ENCODE data around the gene S1PR3.
A peak's percentile ranks its signal among the peaks of the same experiment; 100 is the strongest.

Gene S1PR3

GRCh38 chr9:89000371-89000781, 9.1 kb downstream of the S1PR3 start:
- TF ChIP-seq CTCF (IDR thresholded peaks at IDR 0.05; ENCODE audit: low read depth, low read length): no peak
- peak in 1 of 2 donors; percentile 16 for DNase-seq (ENCODE audit: low read depth in 2 of 2)
- H3K4me3 ChIP-seq (replicated peaks in 1 of 2; ENCODE audit: low read depth in 2 of 2, low read length in 2 of 2): no peak overlapping the region

GRCh38 chr9:89000973-89001916, 10.0 kb downstream of the S1PR3 start:
- H3K4me3 ChIP-seq (replicated peaks in 1 of 2; ENCODE audit: low read depth in 2 of 2, low read length in 2 of 2): no peak overlapping the region
- TF ChIP-seq CTCF (IDR thresholded peaks at IDR 0.05; ENCODE audit: low read depth, low read length): peak; percentile 74

GRCh38 chr9:89001917-89002540, 10.8 kb downstream of the S1PR3 start:
- H3K4me3 ChIP-seq (replicated peaks in 1 of 2; ENCODE audit: low read depth in 2 of 2, low read length in 2 of 2): no peak overlapping the region
- no peak for TF ChIP-seq CTCF (IDR thresholded peaks at IDR 0.05; ENCODE audit: low read depth, low read length)
- no peak for DNase-seq (ENCODE audit: low read depth in 2 of 2)

More at GRCh38 chr9:89000973-89001916, 10.0 kb downstream of the S1PR3 start:
- DNase-seq (ENCODE audit: low read depth in 2 of 2): peak; percentile 91 to 92

- no peak for DNase-seq (ENCODE audit: low read depth in 2 of 2)
- TF ChIP-seq CTCF (IDR thresholded peaks at IDR 0.05; ENCODE audit: low read depth, low read length): no peak
- no peak overlapping the region for H3K4me3 ChIP-seq (replicated peaks in 1 of 2; ENCODE audit: low read depth in 2 of 2, low read length in 2 of 2)
These were observed 11.7 kb downstream of the S1PR3 start for GRCh38 chr9:89002987-89003386.

- H3K4me3 ChIP-seq (replicated peaks in 1 of 2; ENCODE audit: low read depth in 2 of 2, low read length in 2 of 2): no peak overlapping the region
- no peak for TF ChIP-seq CTCF (IDR thresholded peaks at IDR 0.05; ENCODE audit: low read depth, low read length)
- DNase-seq (ENCODE audit: low read depth in 2 of 2): no peak
These were observed 14.1 kb downstream of the S1PR3 start for GRCh38 chr9:89005323-89005722.

GRCh38 chr9:89006267-89006666, 15.0 kb downstream of the S1PR3 start:
- TF ChIP-seq CTCF (IDR thresholded peaks at IDR 0.05; ENCODE audit: low read depth, low read length): no peak
- peak in 1 of 2 donors; percentile 58 for DNase-seq (ENCODE audit: low read depth in 2 of 2)
- no peak overlapping the region for H3K4me3 ChIP-seq (replicated peaks in 1 of 2; ENCODE audit: low read depth in 2 of 2, low read length in 2 of 2)

Data from cardiac fibroblast (primary cell).